GM12874 (cell line): ENCODE results near the gene NLRC3.

Experiments used
- TF ChIP-seq, protein P1 (sequence below): IDR thresholded peaks from 2 replicates; pipeline ENCODE4 v1.5.1; 2011; ENCODE audit warnings: low read depth, mild to moderate bottlenecking, control low read depth, low read length, moderate library complexity; ENCODE audit not compliant: insufficient read depth

The NLRC3 gene

DNA sequence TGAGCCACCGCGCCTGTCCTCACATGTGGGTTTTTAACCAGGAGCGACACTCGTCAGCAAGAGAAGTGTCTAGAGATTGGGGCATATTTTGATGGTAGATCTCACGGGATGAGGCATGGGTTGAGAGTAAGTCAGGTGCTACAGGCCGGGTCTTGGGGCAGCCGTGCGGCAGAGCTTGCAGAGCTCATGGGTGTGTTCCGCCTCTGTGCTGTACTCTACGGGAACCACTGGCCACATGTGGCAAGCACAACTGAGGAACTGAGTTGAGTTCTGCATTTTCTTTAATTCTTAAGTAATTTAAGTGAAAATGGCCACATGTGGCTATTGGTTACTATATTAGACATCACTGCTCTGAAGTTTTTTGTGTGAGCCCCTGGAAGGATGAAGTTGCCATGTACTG lies 66.8 kb downstream of the NLRC3 start:
- TF ChIP-seq, protein P1, sequence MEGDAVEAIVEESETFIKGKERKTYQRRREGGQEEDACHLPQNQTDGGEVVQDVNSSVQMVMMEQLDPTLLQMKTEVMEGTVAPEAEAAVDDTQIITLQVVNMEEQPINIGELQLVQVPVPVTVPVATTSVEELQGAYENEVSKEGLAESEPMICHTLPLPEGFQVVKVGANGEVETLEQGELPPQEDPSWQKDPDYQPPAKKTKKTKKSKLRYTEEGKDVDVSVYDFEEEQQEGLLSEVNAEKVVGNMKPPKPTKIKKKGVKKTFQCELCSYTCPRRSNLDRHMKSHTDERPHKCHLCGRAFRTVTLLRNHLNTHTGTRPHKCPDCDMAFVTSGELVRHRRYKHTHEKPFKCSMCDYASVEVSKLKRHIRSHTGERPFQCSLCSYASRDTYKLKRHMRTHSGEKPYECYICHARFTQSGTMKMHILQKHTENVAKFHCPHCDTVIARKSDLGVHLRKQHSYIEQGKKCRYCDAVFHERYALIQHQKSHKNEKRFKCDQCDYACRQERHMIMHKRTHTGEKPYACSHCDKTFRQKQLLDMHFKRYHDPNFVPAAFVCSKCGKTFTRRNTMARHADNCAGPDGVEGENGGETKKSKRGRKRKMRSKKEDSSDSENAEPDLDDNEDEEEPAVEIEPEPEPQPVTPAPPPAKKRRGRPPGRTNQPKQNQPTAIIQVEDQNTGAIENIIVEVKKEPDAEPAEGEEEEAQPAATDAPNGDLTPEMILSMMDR = no peak

DNA sequence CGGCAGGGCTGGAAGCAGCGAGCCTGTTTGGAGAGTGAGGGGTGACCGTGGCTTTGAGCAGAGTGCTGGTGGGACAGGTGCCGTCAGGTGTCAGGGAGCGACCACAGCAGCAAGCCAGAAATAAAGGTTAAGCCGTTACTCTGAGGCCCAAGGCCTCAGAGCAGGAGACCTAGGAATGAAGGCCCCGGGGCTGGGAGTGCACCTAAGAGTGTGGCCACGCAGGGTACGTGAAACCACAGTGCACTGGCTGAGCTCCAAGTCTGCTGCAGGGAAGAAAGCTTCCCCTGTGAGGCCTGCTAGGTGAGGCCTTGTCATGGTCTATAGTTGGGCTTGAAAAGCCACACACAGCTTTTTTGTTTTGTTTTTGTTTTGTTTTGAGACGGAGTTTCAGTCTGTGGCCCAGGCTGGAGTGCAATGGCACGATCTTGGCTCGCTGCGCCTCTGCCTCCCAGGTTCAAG lies 67.7 kb downstream of the NLRC3 start:
- TF ChIP-seq, protein P1 = no peak

DNA sequence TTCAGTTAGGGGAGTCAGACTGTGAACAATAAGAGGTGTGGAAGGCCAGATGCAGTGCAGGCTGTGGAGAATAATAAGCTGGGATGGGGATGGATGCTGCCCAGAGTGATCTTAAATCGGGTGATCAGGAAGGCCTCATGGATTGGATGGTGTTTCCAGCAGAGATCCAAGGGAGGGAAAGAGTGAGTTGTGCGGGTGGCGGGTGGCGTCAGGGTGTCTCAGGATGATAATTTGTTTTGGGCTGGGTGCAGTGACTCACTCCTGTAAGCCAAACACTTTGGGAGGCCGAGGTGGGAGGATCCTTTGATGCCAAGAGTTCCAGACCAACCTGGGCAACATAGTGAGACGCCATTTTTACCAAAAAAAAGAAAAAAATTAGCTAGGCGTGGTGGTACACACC lies 68.5 kb downstream of the NLRC3 start:
- TF ChIP-seq, protein P1 = no peak

DNA sequence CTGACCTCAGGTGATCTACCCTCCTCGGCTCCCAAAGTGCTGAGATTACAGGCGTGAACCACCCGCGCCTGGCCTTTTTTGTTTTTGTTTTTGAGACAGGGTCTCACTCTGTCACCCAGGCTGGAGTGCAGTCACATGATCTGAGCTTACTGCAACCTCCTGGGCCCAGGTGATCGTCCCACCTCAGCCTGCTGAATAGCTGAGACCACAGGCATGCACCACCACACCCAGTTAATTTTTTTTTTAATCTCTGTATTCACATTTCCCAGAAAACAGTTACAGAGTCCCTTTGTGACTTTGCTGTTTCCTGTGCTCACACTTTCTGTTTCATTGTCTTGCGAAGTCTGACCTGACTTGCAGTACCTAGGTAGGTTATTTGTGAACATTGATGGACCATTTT lies 73.7 kb downstream of the NLRC3 start:
- TF ChIP-seq, protein P1 = no peak

DNA sequence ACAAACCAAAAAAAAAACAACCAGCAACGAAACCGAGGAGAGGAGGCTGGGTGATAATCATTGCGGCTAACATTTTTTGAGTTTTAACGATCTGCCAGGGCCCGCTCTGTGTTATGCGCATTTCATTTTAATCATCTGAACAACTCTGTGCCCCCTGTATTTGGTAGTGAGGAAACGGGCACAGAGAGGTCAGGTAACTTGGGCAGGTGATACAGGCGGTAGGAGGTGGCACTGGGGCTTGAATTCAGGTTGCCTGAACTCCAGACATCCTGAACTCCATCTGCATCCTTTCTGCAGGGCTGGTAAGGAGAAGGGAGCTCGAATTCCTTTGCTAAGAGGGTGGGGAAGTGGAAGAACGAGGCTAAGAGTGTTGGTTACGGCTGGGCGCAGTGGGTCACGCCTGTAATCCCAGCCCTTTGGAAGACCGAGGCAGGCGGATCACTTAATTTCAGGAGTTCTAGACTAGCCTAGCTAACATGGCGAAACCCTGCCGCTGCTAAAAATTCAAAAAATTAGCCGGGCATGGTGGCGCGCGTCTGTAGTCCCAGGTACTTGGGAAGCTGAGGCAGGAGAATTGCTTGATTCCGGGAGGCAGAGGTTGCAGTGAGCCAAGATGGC lies 75.3 kb downstream of the NLRC3 start:
- TF ChIP-seq, protein P1 = no peak

DNA sequence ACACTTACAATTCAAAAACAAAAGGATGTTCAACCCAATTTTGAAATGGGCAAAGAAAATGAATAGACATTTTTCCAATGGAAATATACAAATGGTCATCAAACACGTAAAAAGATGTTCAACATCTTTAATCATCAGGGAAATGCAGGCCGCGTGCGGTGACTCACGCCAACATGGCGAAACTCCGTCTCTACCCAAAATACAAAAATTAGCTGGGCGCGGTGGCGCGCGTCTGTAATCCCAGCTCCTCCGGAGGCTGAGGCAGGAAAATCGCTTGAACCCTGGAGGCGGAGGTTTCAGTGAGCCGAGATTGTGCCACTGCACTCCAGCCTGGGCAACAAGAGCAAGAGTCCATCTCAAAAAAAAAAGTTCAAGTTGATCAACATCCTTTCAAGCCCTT lies 78.2 kb downstream of the NLRC3 start:
- TF ChIP-seq, protein P1 = no peak

DNA sequence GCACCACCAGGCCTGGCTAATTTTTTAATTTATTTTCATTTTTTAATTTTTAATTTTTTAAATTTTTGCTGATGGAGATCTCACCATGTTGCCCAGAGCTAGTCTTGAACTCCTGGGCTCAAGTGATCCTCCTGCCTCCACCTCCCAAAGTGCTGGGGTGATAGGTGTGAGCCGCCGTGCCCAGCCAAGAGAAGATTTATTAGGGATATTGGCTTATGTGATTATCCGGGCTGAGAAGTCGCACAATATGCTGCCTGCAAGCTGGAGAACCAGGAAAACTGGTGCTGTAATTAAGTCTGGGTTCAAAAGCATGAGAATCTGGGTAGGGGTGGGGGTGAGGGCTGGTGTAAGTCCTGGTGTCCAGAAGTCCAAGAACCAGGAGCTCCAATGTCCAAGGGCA lies 79.4 kb downstream of the NLRC3 start:
- TF ChIP-seq, protein P1 = no peak
